Measurements from ENCODE around the gene MRGPRF.
"Not testable (repeated sequence)": the region's sequence is repeated elsewhere in the genome, so short reads cannot be mapped to it uniquely, and the experiment has no call there.

Gene MRGPRF

GRCh38 chr11:68980776-68981065 lies 32.3 kb downstream of the MRGPRF start, which contains the start of gene MRGPRD:
Gene MRGPRD, minus strand, starts transcription at chr11:68980986. Its CDS starts 0 bp downstream, at chr11:68980986.
- no peak for DNase-seq

GRCh38 chr11:68979931-68980775 lies 32.9 kb downstream of the MRGPRF start:
- no peak for DNase-seq

DNA sequence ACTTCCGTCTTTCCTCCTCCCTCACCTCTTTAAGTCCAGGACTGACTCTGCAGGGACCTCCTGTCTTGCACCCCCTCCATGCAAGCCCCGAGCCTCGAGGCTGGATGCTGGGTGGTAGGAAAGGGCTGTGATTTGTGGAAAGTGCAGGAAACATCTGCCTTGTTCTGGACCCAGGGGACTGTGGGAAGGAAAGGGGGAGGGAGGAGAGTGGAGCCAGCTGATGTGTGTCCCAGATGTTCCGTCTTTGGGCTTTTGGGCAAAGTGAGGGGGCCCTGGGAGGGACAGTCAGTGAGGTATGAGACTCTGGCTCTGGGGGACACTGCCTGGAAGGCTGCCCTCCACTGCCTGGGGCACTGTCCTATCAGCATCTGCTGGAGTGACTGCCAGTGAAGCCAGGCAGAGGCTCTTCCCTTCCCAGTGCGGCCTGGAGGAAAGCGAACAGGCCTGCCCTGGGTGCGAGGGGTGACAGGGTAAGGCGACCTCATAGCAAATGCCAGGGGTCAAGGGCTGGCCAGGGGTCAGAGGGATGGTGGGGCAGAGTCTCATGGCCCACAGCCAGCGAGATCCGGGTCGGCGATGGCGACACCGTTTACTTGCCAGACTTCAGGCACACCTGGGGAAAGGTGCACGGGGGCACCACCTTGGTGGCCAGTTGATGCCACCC lies 34.0 kb downstream of the MRGPRF start:
- peak; percentile 44 for DNase-seq

DNA sequence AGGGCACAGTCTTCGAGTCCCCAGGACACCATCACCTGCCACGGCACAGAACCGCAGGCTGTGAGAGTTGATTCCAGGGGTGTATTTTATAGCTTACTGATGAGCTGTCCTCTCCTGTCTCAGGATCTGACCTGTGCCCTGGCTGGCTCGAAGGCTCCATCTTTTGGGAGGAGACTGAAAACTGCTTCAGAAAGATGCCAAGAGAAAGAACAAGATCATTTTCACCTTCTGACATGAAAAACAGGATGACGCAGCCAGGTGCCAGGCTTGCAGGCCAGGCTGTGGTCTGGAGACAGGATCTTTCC lies 34.5 kb downstream of the MRGPRF start:
- no peak for DNase-seq

- no peak for DNase-seq
Observed at GRCh38 chr11:68977781-68978625, 35.0 kb downstream of the MRGPRF start.

GRCh38 chr11:68976563-68976962 lies 36.5 kb downstream of the MRGPRF start:
- peak; percentile 59 for DNase-seq

DNA sequence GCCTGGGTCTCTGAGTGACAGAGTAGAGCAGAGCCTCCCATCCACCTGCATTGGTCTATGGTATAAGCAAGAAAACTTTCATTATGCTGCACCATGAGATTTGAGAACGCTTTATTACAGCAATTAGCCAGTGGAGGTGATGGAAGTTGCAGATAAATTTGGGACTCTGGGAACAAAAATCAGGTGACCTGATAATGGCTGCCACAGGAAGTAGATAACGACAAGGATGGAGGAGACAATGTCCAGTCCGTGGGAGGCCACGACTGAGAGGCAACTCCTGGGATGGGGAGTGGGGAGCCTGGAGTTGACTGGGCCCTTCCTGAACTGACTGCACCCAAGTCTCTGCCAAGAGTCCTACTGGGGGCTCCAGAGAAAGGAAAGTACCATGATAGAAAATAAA lies 37.0 kb downstream of the MRGPRF start:
- DNase-seq: no peak

DNA sequence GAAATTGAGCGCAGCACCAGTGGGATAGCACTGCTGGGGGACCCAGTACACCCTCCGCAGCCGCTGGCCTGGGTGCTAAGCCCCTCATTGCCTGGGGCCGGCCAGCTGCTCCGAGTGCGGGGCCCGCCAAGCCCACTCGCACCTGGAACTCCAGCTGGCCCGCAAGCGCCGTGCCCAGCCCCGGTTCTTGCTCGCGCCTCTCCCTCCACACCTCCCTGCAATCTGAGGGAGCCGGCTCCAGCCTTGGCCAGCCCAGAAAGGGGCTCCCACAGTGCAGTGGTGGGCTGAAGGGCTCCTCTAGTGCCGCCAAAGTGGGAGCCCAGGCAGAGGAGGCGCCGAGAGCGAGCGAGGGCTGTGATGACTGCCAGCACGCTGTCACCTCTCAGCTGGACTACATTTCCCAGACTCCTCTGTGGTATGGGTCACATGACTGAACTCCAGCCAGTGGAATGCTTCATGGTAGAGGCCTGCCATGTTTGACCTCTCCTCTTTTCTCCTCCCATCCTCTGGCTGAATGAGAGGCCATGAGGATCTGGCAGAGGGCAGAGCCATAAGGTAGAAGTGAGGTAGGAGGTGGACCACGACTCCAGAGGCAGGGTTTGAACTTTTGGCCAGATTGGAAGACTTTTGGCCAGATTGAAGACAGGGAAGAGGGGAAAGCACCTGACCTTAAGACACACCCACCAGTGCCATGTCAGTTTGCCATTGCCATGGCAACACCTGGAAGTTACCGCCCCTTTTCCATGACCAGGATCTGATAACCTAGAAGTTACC lies 38.4 kb downstream of the MRGPRF start:
- DNase-seq: no peak

DNA sequence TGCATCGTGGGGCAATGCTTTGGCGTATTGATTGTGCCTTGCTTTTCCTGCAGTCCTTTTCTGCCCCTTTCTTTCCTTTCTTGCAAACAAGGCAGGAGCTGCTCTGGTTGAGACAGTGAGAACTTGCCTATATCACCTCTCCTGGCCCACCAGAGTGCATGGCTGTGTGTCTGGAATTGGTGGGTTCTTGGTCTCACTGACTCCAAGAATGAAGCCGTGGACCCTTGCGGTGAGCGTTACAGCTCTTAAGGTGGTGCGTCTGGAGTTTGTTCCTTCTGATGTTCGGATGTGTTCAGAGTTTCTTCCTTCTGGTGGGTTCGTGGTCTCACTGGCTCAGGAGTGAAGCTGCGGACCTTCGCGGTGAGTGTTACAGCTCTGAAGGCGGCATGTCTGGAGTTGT lies 39.3 kb downstream of the MRGPRF start:
- DNase-seq: not testable (repeated sequence)

- DNase-seq: no peak
Observed at GRCh38 chr11:68973219-68973618, 39.8 kb downstream of the MRGPRF start.

GRCh38 chr11:68970921-68971636 lies 42.0 kb downstream of the MRGPRF start:
- DNase-seq: no peak

- no peak for DNase-seq
Observed at GRCh38 chr11:68969386-68969785, 43.7 kb downstream of the MRGPRF start.

DNA sequence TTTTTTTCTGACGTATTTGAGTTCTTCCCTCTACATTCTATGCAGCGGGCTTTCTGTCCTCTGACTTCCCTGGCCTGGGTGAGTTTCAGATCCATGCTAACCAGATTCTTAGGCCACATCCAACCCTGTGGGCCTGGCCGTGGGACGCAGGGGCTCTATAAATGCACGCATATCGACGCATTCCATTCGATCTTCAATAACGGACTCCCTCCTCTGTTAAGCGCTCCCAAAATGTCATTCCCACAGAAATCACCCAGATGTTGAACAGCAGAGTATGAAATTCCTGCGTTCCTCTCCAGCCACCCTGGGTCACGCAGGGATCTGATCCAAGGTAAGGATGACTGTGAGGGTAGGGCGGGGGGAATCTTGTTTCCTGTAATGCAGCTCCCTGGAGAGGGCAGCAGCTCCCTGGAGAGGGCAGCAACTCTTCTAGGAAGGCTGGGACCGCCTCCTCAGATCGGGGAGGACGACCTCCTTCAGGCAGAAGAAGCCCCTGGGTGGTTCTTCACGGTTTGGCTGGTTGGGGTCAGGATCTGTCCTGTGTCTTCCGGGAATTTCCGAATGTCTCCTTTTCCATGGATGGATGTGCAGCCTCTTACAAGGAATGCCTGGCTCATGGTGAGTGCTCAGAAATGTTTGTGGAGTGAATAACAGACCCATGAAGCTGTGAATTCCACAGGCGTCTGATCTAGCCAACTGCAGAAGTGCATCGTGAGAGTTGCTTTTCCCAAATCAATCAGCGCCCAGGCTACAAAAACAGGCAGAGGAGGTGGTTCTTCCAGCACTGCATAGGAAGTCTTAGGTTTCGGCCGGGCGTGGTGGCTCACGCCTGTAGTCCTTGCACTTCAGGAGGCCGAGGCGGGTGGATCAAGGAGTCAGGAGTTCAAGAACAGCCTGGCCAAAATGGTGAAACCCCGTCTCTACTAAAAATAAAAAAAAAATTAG lies 44.5 kb downstream of the MRGPRF start:
- DNase-seq: no peak

- no peak for DNase-seq
Observed at GRCh38 chr11:68966894-68967780, 45.9 kb downstream of the MRGPRF start.

GRCh38 chr11:68965901-68966853 lies 46.9 kb downstream of the MRGPRF start:
- DNase-seq: no peak

DNA sequence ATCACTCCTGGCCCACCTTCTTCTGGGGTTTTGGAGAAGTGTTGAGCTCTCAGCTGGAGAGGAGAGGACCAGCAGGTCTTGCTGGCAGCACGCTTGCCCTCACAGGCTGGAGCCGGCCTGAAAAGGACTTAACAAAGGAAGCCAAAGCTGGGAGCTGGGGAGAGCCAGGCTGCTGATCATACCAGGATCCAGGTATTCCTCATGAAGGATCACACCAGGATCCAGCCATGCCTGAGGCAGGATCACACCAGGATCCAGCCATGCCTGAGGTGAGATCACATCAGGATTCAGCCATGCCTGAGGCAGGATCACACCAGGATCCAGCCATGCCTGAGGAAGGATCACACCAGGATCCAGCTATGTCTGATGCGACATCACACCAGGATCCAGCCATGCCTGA lies 49.3 kb downstream of the MRGPRF start:
- no peak for DNase-seq

DNA sequence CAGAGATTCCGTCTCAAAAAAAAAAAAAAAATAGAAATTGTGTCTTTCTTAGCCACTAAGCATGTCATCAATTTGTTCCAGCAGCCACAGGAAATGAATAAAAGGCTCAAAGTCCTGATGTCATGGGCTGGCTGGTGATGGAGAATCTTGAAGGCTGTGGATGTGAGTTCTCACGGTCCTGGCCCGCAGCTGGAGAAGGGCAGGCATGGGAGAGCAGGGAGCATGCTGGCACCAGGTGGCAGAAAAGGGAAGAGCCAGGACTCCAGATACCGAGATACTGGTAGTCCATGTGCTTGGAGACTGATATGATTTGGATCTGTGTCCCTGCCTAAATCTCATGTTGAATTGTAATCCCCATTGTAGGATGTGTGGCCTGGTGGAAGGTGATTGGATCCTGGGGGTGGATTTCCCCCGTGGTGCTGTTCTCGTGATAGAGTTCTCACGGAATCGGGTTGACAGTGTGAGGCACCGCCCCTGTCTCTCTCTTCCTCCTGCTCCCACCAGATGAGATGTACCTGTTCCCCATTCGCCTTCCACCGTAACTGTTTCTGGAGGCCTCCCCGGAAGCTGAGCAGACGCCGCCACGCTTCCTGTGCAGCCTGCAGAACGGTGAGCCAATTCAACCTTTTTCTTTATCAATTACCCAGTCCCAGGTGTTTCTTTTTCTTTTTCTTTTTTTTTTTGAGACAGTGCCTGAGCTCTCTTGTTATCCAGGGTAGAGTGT lies 50.4 kb downstream of the MRGPRF start:
- no peak for DNase-seq

- no peak for DNase-seq
Observed at GRCh38 chr11:68961245-68961644, 51.8 kb downstream of the MRGPRF start.
